C4-2B (cell line): ENCODE measurements around the gene NUDT17.

Source experiments
- CTCF ChIP-seq: fragments of 450-650 bp; conservative IDR thresholded peaks from 2 replicates; pipeline ENCODE4 v1.5.1; 2017; ENCODE audit warnings: mild to moderate bottlenecking
- ZFX ChIP-seq: fragments of 450-650 bp; IDR thresholded peaks from 2 replicates; pipeline ENCODE4 v1.6.1; 2017

- no peak; the same call in 1 of the 2 replicates for TF ChIP-seq CTCF
- TF ChIP-seq ZFX = no peak
Measured at GRCh38 chr1:145859491-145860023, 14.1 kb downstream of the NUDT17 start.
